ENCODE results near the gene ELF2.

GRCh38 chr4:139048026-139048425, 129.0 kb downstream of the ELF2 start:
- TF ChIP-seq CTCF (conservative IDR thresholded peaks at IDR 0.05) (no peak), ZFX (IDR thresholded peaks at IDR 0.05) (no peak)

All from C4-2B (cell line).